Calu3 (cell line): ENCODE data around the gene SDCCAG8. TPM values are rescaled to one million over a fixed set of nuclear protein-coding genes. Genes with fewer than 3 reads are reported as not detected.

Experiments used
- BruUV-seq: library from RNA; stranded (reverse); fragments of 400-500 nt; replicated peaks from 2 replicates; lab custom pipeline; 2021; lab: Mats Ljungman, UMichigan
- CTCF ChIA-PET: fragments of 300-600 bp; sonication (Branson Sonifier 250); formaldehyde crosslinking; loops from one replicate; lab custom pipeline; 2022; ENCODE audit warnings: antibody characterized with exemption; lab: Charles Lee
- DNase-seq: peaks from one replicate; pipeline ENCODE4 v3.0.0; 2022
- H3K27ac Mint-ChIP-seq: one replicate; pipeline ENCODE4 v1.8.0; 2022; ENCODE audit warnings: mixed read lengths; ENCODE audit not compliant: unreplicated experiment
- H3K27me3 Mint-ChIP-seq: one replicate; pipeline ENCODE4 v1.8.0; 2022; ENCODE audit warnings: mixed read lengths; ENCODE audit not compliant: unreplicated experiment
- H3K36me3 Mint-ChIP-seq: one replicate; pipeline ENCODE4 v1.8.0; 2022; ENCODE audit warnings: mild to moderate bottlenecking, moderate library complexity, mixed read lengths; ENCODE audit not compliant: insufficient read depth, unreplicated experiment
- H3K4me1 Mint-ChIP-seq: one replicate; pipeline ENCODE4 v1.8.0; 2022; ENCODE audit warnings: mild to moderate bottlenecking, low read depth, mixed read lengths; ENCODE audit not compliant: unreplicated experiment
- H3K4me3 Mint-ChIP-seq: one replicate; pipeline ENCODE4 v1.8.0; 2022; ENCODE audit warnings: mild to moderate bottlenecking, low read depth, moderate library complexity, mixed read lengths; ENCODE audit not compliant: unreplicated experiment
- H3K9me3 Mint-ChIP-seq: one replicate; pipeline ENCODE4 v1.8.0; 2022; ENCODE audit warnings: low read depth, mixed read lengths; ENCODE audit not compliant: unreplicated experiment
- CTCF ChIP-seq: fragments of 200-600 bp; IDR thresholded peaks from one replicate; pipeline ENCODE4 v1.8.0; 2022; ENCODE audit warnings: antibody characterized with exemption; ENCODE audit not compliant: unreplicated experiment
- intact Hi-C: fragments of 100-400 bp; cut with micrococcal nuclease; formaldehyde crosslinking; loops from one replicate; pipeline ENCODE4 v1.10.0; 2022; ENCODE audit not compliant: unreplicated experiment
- total RNA-seq: library from RNA; stranded (reverse); gene quantifications from 2 replicates; pipeline ENCODE4 v1.2.3, GENCODE V29; 2022

SDCCAG8 gene
- total RNA-seq, 1 experiment from 2014 or later, result 67.3 TPM

GRCh38 chr1:243447347-243447746 is 191.5 kb downstream of the SDCCAG8 start:
- Mint-ChIP-seq H3K9me3 (no peaks in the 10 kb centered on the region), H3K27ac (no peak overlapping the region), H3K36me3 (no peaks in the 10 kb centered on the region), H3K4me1 (no peaks in the 10 kb centered on the region), H3K4me3 (no peak overlapping the region), H3K27me3 (no peaks in the 10 kb centered on the region)
- DNase-seq, result no peak
- CTCF ChIA-PET, result no interaction called here
- no peak for TF ChIP-seq CTCF
- intact Hi-C loops, result no loop called here
- BruUV-seq, result no TSS peak

GRCh38 chr1:243447844-243448243 is 192.0 kb downstream of the SDCCAG8 start:
- CTCF ChIA-PET, result no interaction called here
- Mint-ChIP-seq H3K9me3 (no peaks in the 10 kb centered on the region), H3K4me3 (no peak overlapping the region), H3K4me1 (no peaks in the 10 kb centered on the region), H3K36me3 (no peaks in the 10 kb centered on the region), H3K27me3 (no peaks in the 10 kb centered on the region), H3K27ac (no peak overlapping the region)
- no peak for TF ChIP-seq CTCF
- intact Hi-C loops, result no loop called here
- BruUV-seq, result no TSS peak
- no peak for DNase-seq

- intact Hi-C loops, result no loop called here
- Mint-ChIP-seq H3K4me3 (no peak overlapping the region), H3K36me3 (no peaks in the 10 kb centered on the region), H3K4me1 (no peaks in the 10 kb centered on the region), H3K9me3 (no peaks in the 10 kb centered on the region), H3K27ac (no peak overlapping the region), H3K27me3 (no peaks in the 10 kb centered on the region)
- no peak for DNase-seq
- no TSS peak for BruUV-seq
- CTCF ChIA-PET, result no interaction called here
- no peak for TF ChIP-seq CTCF
Measured at GRCh38 chr1:243449373-243449772, 193.5 kb downstream of the SDCCAG8 start.

GRCh38 chr1:243452092-243452491 is 196.3 kb downstream of the SDCCAG8 start:
- intact Hi-C loops, result no loop called here
- Mint-ChIP-seq H3K9me3 (no peaks in the 10 kb centered on the region), H3K27me3 (no peaks in the 10 kb centered on the region), H3K27ac (no peak overlapping the region), H3K4me1 (no peaks in the 10 kb centered on the region), H3K4me3 (no peak overlapping the region), H3K36me3 (no peaks in the 10 kb centered on the region)
- TF ChIP-seq CTCF, result no peak
- DNase-seq, result no peak
- CTCF ChIA-PET, result interaction anchor here (0.6 to 0.7 kb wide), 3 partner anchors 12 to 1199 kb away, joined by 3 to 9 read pairs (median 5); no protein-coding TSS in a partner anchor
- BruUV-seq, result no TSS peak
